ENCODE results near the gene RFX4.

RFX4 gene

GRCh38 chr12:106576848-106577247, 6.0 kb upstream of the RFX4 start:
- H3K4me3 ChIP-seq (ENCODE audit: low read depth, low read length): no peak overlapping the region
- no peak for TF ChIP-seq CTCF (IDR thresholded peaks at IDR 0.05; ENCODE audit: borderline replicate concordance, insufficient read depth, low read depth, low read length)

- H3K4me3 ChIP-seq (ENCODE audit: low read depth, low read length): no peak overlapping the region
- no peak for TF ChIP-seq CTCF (IDR thresholded peaks at IDR 0.05; ENCODE audit: borderline replicate concordance, insufficient read depth, low read depth, low read length)
Observed at GRCh38 chr12:106580671-106581508, 1.9 kb upstream of the RFX4 start.

GRCh38 chr12:106581543-106582248, 1.1 kb upstream of the RFX4 start:
- no peak for TF ChIP-seq CTCF (IDR thresholded peaks at IDR 0.05; ENCODE audit: borderline replicate concordance, insufficient read depth, low read depth, low read length)
- no peak overlapping the region for H3K4me3 ChIP-seq (ENCODE audit: low read depth, low read length)

GRCh38 chr12:106582249-106582591, 584 bp upstream of the RFX4 start:
- no peak for TF ChIP-seq CTCF (IDR thresholded peaks at IDR 0.05; ENCODE audit: borderline replicate concordance, insufficient read depth, low read depth, low read length)
- no peak overlapping the region for H3K4me3 ChIP-seq (ENCODE audit: low read depth, low read length)

GRCh38 chr12:106583242-106584103, 669 bp downstream of the RFX4 start:
- no peak for TF ChIP-seq CTCF (IDR thresholded peaks at IDR 0.05; ENCODE audit: borderline replicate concordance, insufficient read depth, low read depth, low read length)
- H3K4me3 ChIP-seq (ENCODE audit: low read depth, low read length): peak overlapping the region; percentile 4

GRCh38 chr12:106584104-106585064, 1.6 kb downstream of the RFX4 start:
- TF ChIP-seq CTCF (IDR thresholded peaks at IDR 0.05; ENCODE audit: borderline replicate concordance, insufficient read depth, low read depth, low read length): no peak
- H3K4me3 ChIP-seq (ENCODE audit: low read depth, low read length): no peak overlapping the region

Measured in GM12875 (cell line).